Heart right ventricle (tissue), 16 donors: ENCODE data around the gene NHS. TPM values are rescaled to one million over a fixed set of nuclear protein-coding genes. Genes with fewer than 3 reads are reported as not detected.

Experiments
- ATAC-seq, 8 donors: fragments of 200-7000 bp; cut with Tn5 transposase; one replicate each; pipeline ENCODE4 v1.9.1; 2020; ENCODE audit warnings: mild to moderate bottlenecking in 8 of 8, moderate library complexity in 8 of 8, moderate number of reproducible peaks in 1 of 8
- DNase-seq, 2 donors: peaks; one replicate each; pipeline ENCODE4 v3.0.0-alpha.2; 2020
- H3K27ac ChIP-seq, 10 donors: fragments of 200-600 bp; sonication (generic) in 2 of 10; one replicate each; pipeline versions ENCODE4 v1.5.0 to v1.8.0; 2020 to 2022; ENCODE audit warnings: mild to moderate bottlenecking in 3 of 10
- H3K27me3 ChIP-seq, 7 donors: fragments of 200-600 bp; one replicate each; pipeline ENCODE4 v1.8.0; 2021 to 2022; ENCODE audit warnings: mild to moderate bottlenecking in 2 of 7
- H3K36me3 ChIP-seq, 9 donors: fragments of 200-600 bp; sonication (generic) in 1 of 9; one replicate each; pipeline versions ENCODE4 v1.5.0 to v1.8.0; 2020 to 2022; ENCODE audit warnings: mild to moderate bottlenecking in 2 of 9
- H3K4me1 ChIP-seq, 9 donors: fragments of 200-600 bp; sonication (generic) in 1 of 9; one replicate each; pipeline versions ENCODE4 v1.5.0 to v1.8.0; 2020 to 2022; ENCODE audit warnings: mild to moderate bottlenecking in 4 of 9
- H3K4me3 ChIP-seq, 10 donors: fragments of 200-600 bp; sonication (generic) in 2 of 10; one replicate each; pipeline versions ENCODE4 v1.5.0 to v1.8.0; 2020 to 2022; ENCODE audit warnings: mild to moderate bottlenecking in 7 of 10, moderate library complexity in 2 of 10
- H3K9me3 ChIP-seq, 11 donors: fragments of 200-600 bp in 10 of 11; sonication (generic) in 2 of 11; one replicate each; pipeline versions ENCODE4 v1.5.0 to v1.8.0; 2013 to 2022; ENCODE audit warnings: mild to moderate bottlenecking in 2 of 11, control low read depth in 1 of 11, moderate library complexity in 1 of 11
- WGBS, 2 donors: extraction: QIAGEN DNeasy Blood & Tissue Kit; methylation state at CpG; one replicate each; pipeline ENCODE4 v1.1.7; 2013; ENCODE audit warnings: inconsistent platforms in 1 of 2; 5-methylcytosine and 5-hydroxymethylcytosine counted together
- intact Hi-C, 10 donors: fragments of 100-400 bp; cut with DNase I; formaldehyde crosslinking; loops; one replicate each; pipeline versions ENCODE4 v1.11.1 to v1.14.2; 2022
- polyA plus RNA-seq, 2 donors: library from polyadenylated mRNA; stranded (reverse); fragments of 200-250 nt; gene quantifications; one replicate each; pipeline ENCODE4 v1.2.3, GENCODE V29; 2013
- total RNA-seq, 10 donors: library from RNA; stranded (reverse); fragmentation: NEBNext Ultra II Directional in 3 of 10; extraction: Animal tissue kit (Norgen Biotek cat#: 25700) in 3 of 10; gene quantifications; one replicate each; pipeline versions ENCODE4 v1.2.1 to v1.2.4, GENCODE V29; 2021 to 2023
- TF ChIP-seq, protein P1 (sequence below), 9 donors: fragments of 200-600 bp; sonication (generic) in 2 of 9; IDR thresholded peaks; one replicate each; pipeline versions ENCODE4 v1.5.0 to v1.8.0; 2021 to 2022; ENCODE audit warnings: antibody characterized with exemption in 9 of 9, mild to moderate bottlenecking in 5 of 9, moderate library complexity in 1 of 9
- donor health status: Arrhythmogenic right ventricular cardiomyopathy.
- donor health status: ischemic (EF 13 %, LVEDD 7.1; RV severe dilation, severe dysfunction).
- donor health status: healthy with polysubstance abuse.
- donor health status: DM: no; HTN: yes; CAD: no.
- donor health status: DM: no; HTN: no; CAD: no.
- donor health status: ischemic (EF 25% LVEDD 6.9; RV normal size, moderate dysfunction).
- donor health status: ischemic (EF 25% LVEDD 5.7; RV mildly dilated, moderate dysfunction).
- donor health status: healthy.
- donor health status: DM: yes; HTN: yes; CAD: no.
- donor health status: Ischemic cardiomyopathy.
- donor health status: ischemic (EF 35%, LVEDD 5.7; RV mildly dilated, moderate dysfunction).
- donor health status: nonischemic (EF 11% LVEDD 7.7; RV severe dilation, severe dysfunction).
- donor health status: DM: yes; HTN: yes; CAD: no.
- donor health status: PGD.
- donor health status: ischemic (EF 29% LVEDD 5.4; RV normal size, mild dysfunction).
- donor health status: nonischemic (EF 23%, LVEDD 6.1; RV moderate dilation, normal function).

NHS gene
- total and polyA plus RNA-seq, 12 donors: 0.20 to 2.7 (median 1.2) TPM

DNA sequence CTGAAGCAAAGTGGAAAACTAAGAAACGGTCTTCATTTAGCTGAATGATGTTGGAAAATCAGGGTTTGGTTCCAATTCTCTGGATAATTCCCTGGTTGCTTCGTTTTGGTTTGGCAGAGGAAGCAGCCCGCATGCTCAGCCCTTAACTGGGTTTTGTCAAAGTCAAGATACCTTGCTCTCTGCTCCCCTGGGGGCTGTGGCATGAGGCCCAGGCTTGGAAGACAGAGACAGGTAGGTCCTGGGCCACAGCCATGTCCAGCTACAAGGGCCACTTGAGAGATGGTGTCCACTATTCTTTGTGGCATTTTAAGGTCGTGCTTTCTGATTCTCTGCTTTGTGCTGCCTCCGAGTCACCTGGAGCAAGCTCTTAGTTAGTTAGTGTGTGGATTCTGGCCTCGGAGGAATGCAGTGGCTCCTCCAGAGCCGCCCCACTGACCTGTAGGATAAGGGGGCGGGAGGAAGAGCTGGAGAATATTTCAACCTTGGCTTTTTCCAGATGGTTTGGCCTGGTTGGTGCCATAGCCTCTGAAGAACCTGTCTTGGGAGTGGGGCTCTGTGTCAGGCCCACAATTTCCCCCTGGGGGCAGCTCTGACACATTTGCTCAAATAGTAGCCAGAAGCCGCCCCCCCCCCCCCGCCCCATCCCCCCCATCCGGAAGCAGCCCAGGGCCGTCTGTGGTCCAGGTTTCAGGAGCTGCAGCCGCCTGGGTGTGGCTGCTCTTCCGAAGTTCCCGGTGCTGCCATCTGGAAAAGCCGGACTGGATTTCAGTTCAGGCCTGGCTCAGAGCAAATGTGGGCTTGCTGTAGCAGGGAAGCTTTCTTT is 147.1 kb downstream of the NHS start:
- intact Hi-C loops: loop anchor here in 2 of 10 donors (5.0 to 10.0 kb wide), 2 partner anchors 145 to 147 kb away; partner anchors contain the start of gene NHS (in 2 of the 2)
- Histone ChIP-seq H3K4me1 (peaks cover 0 to 5% (median under 1%) of the 10 kb centered on the region in 9 donors), H3K9me3 (no peaks in the 10 kb centered on the region), H3K27me3 (no peaks in the 10 kb centered on the region), H3K36me3 (no peaks in the 10 kb centered on the region), H3K4me3 (no peak overlapping the region), H3K27ac (no peak overlapping the region)
- ATAC-seq: peak in 2 of 8 donors; percentile 32 to 55
- TF ChIP-seq, protein P1, sequence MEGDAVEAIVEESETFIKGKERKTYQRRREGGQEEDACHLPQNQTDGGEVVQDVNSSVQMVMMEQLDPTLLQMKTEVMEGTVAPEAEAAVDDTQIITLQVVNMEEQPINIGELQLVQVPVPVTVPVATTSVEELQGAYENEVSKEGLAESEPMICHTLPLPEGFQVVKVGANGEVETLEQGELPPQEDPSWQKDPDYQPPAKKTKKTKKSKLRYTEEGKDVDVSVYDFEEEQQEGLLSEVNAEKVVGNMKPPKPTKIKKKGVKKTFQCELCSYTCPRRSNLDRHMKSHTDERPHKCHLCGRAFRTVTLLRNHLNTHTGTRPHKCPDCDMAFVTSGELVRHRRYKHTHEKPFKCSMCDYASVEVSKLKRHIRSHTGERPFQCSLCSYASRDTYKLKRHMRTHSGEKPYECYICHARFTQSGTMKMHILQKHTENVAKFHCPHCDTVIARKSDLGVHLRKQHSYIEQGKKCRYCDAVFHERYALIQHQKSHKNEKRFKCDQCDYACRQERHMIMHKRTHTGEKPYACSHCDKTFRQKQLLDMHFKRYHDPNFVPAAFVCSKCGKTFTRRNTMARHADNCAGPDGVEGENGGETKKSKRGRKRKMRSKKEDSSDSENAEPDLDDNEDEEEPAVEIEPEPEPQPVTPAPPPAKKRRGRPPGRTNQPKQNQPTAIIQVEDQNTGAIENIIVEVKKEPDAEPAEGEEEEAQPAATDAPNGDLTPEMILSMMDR (IDR thresholded peaks at IDR 0.05): no peak
- peak; percentile 15 to 16 for DNase-seq
- WGBS, 2 donors: 42 to 50% methylated on average over 13 to 16 of the region's 16 CpGs

DNA sequence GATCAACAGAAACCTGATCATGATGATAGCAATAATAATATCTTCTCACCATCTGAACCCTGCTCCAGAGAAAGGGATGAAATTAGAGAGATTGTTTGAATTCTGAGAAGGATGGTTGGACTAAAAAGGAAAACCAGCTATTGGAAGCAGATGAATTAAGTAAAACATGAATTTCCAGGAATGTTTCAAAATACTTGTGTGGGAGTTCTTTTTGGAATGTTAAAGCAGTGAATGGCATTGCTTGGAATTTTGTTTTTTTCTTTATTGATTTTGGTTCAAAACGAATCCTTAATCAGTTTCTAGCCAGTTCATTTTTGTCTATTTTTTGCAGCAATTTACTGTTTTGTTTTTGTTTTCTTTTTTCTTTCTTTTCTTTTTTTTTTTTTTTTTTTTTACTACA is 150.3 kb downstream of the NHS start:
- Histone ChIP-seq H3K4me1 (peaks cover 0 to 25% (median 4%) of the 10 kb centered on the region in 9 donors), H3K27me3 (no peaks in the 10 kb centered on the region), H3K27ac (no peak overlapping the region), H3K4me3 (no peak overlapping the region), H3K9me3 (no peaks in the 10 kb centered on the region), H3K36me3 (no peaks in the 10 kb centered on the region)
- DNase-seq: no peak
- TF ChIP-seq, protein P1 (IDR thresholded peaks at IDR 0.05): no peak
- 69 to 71% methylated on average over 1 of the region's 1 CpG for WGBS, 2 donors
- ATAC-seq: no peak
- intact Hi-C loops: loop anchor here in 2 of 10 donors (5.0 to 10.0 kb wide), 2 partner anchors 150 to 153 kb away; partner anchors contain the start of gene NHS (in 1 of the 2)

DNA sequence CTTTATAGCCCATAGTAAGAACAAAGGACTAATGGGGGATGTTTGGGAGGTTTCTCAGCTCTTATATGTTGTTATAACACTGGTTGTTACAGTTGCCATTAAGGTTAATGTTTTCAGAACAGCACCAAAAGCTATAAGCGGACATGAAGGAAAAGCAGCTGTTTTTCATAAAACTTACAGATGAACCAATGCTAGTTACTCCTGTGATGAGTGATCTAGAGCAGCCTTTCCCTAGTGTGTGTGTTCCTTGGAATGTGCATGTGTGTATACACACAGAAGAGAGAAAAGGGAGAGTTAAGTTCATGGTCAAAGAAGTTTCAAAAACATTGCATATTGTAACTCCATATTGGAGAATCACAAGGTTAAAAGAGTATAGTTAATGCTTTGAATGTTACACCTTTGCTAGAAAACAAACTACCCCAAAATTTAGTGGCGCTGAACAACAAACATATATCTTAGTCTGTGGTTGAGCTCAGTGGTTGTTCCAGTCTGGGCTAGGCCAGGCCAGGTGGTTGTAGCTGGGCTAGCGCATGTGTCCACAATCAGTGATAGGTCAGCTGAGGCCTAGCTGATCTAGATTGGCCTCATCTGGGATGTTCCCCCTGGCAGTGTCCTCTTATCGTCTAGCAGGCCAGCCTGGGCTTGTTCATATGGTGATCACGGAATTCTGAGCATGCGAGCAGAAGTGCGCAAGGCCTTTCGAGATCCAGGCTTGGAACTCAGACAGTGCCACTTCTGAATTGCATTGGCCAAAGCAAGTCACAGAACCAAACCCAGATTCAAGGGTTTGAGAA is 151.0 kb downstream of the NHS start:
- 93 to 94% methylated on average over 8 of the region's 8 CpGs for WGBS, 2 donors
- Histone ChIP-seq H3K36me3 (no peaks in the 10 kb centered on the region), H3K9me3 (no peaks in the 10 kb centered on the region), H3K27me3 (no peaks in the 10 kb centered on the region), H3K4me1 (peaks cover 0 to 25% (median 4%) of the 10 kb centered on the region in 9 donors), H3K27ac (no peak overlapping the region), H3K4me3 (no peak overlapping the region)
- no peak for ATAC-seq
- intact Hi-C loops: loop anchor here in 2 of 10 donors (5.0 to 10.0 kb wide), 2 partner anchors 151 to 154 kb away; partner anchors contain the start of gene NHS (in 1 of the 2)
- TF ChIP-seq, protein P1 (IDR thresholded peaks at IDR 0.05): no peak
- DNase-seq: no peak

DNA sequence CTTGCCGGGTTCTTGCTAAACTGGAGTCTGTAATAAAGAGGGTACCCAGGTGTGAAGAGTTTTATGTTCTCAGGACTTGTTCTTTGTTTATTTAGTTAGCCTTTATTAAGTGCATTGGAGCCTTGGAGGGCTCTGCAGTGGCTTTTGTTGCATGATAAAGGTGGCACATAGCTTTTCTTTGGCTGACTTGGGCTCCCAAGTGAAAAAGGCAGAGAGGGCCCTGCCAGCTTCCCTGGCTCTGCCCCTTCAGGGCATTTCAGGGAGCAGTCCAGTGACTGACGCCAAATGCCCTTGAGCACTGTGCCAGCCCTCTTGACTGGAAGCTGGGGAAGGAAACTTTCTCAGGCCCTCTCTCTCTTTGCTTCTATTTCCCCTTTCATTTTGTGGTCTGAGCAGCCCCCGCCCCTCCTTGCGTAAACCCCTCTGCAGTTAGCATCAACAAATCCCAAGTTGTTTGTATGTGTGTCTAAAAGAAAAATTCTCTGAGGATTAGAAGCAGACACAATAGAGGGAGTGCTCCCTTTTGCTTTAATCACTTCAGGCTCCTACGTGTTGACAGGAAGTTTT is 152.2 kb downstream of the NHS start:
- ATAC-seq (peak; percentile 78 to 93 (median 89)), DNase-seq (peak; percentile 44 to 58)
- no peaks in the 10 kb centered on the region for H3K9me3 ChIP-seq
- TF ChIP-seq, protein P1 (IDR thresholded peaks at IDR 0.05): no peak
- 21 to 33% methylated on average over 5 of the region's 5 CpGs for WGBS, 2 donors
- H3K4me3 ChIP-seq: no peak overlapping the region
- no peaks in the 10 kb centered on the region for H3K36me3 ChIP-seq
- peak overlapping the region in 8 of 10 donors; percentile 15 to 82 (median 58) for H3K27ac ChIP-seq
- intact Hi-C loops: loop anchor here in 2 of 10 donors (5.0 to 10.0 kb wide), 2 partner anchors 152 to 155 kb away; partner anchors contain the start of gene NHS (in 1 of the 2)
- H3K4me1 ChIP-seq: peaks cover 0 to 25% (median 4%) of the 10 kb centered on the region in 9 donors
- H3K27me3 ChIP-seq: no peaks in the 10 kb centered on the region
